Activated naive CD8-positive, alpha-beta T cell treated with anti-CD3 and anti-CD28 coated beads for 36 hours (primary cell): ENCODE data around the gene ATP1A3. TPM values are rescaled to one million over a fixed set of nuclear protein-coding genes. Genes with fewer than 3 reads are reported as not detected.

Source experiments
- DNase-seq: peaks from one replicate; pipeline ENCODE4 v3.0.0; 2021
- H3K27ac Mint-ChIP-seq: one replicate; pipeline ENCODE4 v1.8.0; 2022; ENCODE audit warnings: mild to moderate bottlenecking, moderate library complexity, mixed read lengths
- H3K27me3 Mint-ChIP-seq: one replicate; pipeline ENCODE4 v1.8.0; 2022; ENCODE audit warnings: mild to moderate bottlenecking, mixed read lengths
- H3K36me3 Mint-ChIP-seq: one replicate; pipeline ENCODE4 v1.8.0; 2021; ENCODE audit warnings: mild to moderate bottlenecking, mixed read lengths
- H3K4me1 Mint-ChIP-seq: one replicate; pipeline ENCODE4 v1.8.0; 2021; ENCODE audit warnings: mixed read lengths
- H3K4me3 Mint-ChIP-seq: one replicate; pipeline ENCODE4 v1.8.0; 2022; ENCODE audit warnings: mild to moderate bottlenecking, moderate library complexity, mixed read lengths
- H3K9me3 Mint-ChIP-seq: one replicate; pipeline ENCODE4 v1.8.0; 2022; ENCODE audit warnings: mixed read lengths
- total RNA-seq, 2 experiments: library from RNA; stranded (reverse); gene quantifications; one replicate each; pipeline ENCODE4 v1.2.3, GENCODE V29; 2021

Gene ATP1A3
- total RNA-seq, 2 experiments from 2014 or later = 4.3 to 4.8 TPM

GRCh38 chr19:41934849-41935374, 59.1 kb downstream of the ATP1A3 start:
- DNase-seq = peak; percentile 77
- Mint-ChIP-seq H3K27me3 (no peaks in the 10 kb centered on the region), H3K4me3 (no peak overlapping the region), H3K4me1 (peaks cover 37% of the 10 kb centered on the region), H3K36me3 (peaks cover 2% of the 10 kb centered on the region), H3K27ac (peak overlapping the region; percentile 65), H3K9me3 (no peaks in the 10 kb centered on the region)

GRCh38 chr19:41933693-41934426, 60.2 kb downstream of the ATP1A3 start:
- Mint-ChIP-seq H3K4me1 (peaks cover 43% of the 10 kb centered on the region), H3K36me3 (peaks cover 2% of the 10 kb centered on the region), H3K9me3 (no peaks in the 10 kb centered on the region), H3K27me3 (no peaks in the 10 kb centered on the region), H3K27ac (no peak overlapping the region), H3K4me3 (no peak overlapping the region)
- DNase-seq = no peak

- Mint-ChIP-seq H3K9me3 (no peaks in the 10 kb centered on the region), H3K36me3 (peaks cover 2% of the 10 kb centered on the region), H3K27ac (no peak overlapping the region), H3K4me3 (no peak overlapping the region), H3K4me1 (peaks cover 45% of the 10 kb centered on the region), H3K27me3 (no peaks in the 10 kb centered on the region)
- no peak for DNase-seq
Observed at GRCh38 chr19:41932720-41933332, 61.2 kb downstream of the ATP1A3 start.

- H3K27ac Mint-ChIP-seq = no peak overlapping the region
- no peak for DNase-seq
- H3K27me3 Mint-ChIP-seq = no peaks in the 10 kb centered on the region
- H3K4me1 Mint-ChIP-seq = peaks cover 45% of the 10 kb centered on the region
- no peak overlapping the region for H3K4me3 Mint-ChIP-seq
- no peaks in the 10 kb centered on the region for H3K9me3 Mint-ChIP-seq
- peaks cover 2% of the 10 kb centered on the region for H3K36me3 Mint-ChIP-seq
Observed at GRCh38 chr19:41932259-41932719, 61.7 kb downstream of the ATP1A3 start.

- Mint-ChIP-seq H3K4me3 (no peak overlapping the region), H3K27ac (no peak overlapping the region), H3K36me3 (peaks cover 2% of the 10 kb centered on the region), H3K9me3 (no peaks in the 10 kb centered on the region), H3K27me3 (no peaks in the 10 kb centered on the region), H3K4me1 (peaks cover 39% of the 10 kb centered on the region)
- DNase-seq = no peak
Observed at GRCh38 chr19:41930926-41931592, 63.0 kb downstream of the ATP1A3 start.

GRCh38 chr19:41930322-41930722, 63.7 kb downstream of the ATP1A3 start:
- H3K36me3 Mint-ChIP-seq = peaks cover 2% of the 10 kb centered on the region
- no peaks in the 10 kb centered on the region for H3K9me3 Mint-ChIP-seq
- H3K4me3 Mint-ChIP-seq = no peak overlapping the region
- no peaks in the 10 kb centered on the region for H3K27me3 Mint-ChIP-seq
- DNase-seq = no peak
- peaks cover 36% of the 10 kb centered on the region for H3K4me1 Mint-ChIP-seq
- no peak overlapping the region for H3K27ac Mint-ChIP-seq

GRCh38 chr19:41929536-41930071, 64.4 kb downstream of the ATP1A3 start:
- Mint-ChIP-seq H3K4me1 (peaks cover 30% of the 10 kb centered on the region), H3K4me3 (peak overlapping the region; percentile 68), H3K36me3 (peaks cover 2% of the 10 kb centered on the region), H3K27ac (no peak overlapping the region), H3K9me3 (no peaks in the 10 kb centered on the region), H3K27me3 (no peaks in the 10 kb centered on the region)
- DNase-seq = no peak

- H3K27ac Mint-ChIP-seq = peak overlapping the region; percentile 50
- H3K4me1 Mint-ChIP-seq = peaks cover 25% of the 10 kb centered on the region
- H3K27me3 Mint-ChIP-seq = no peaks in the 10 kb centered on the region
- H3K9me3 Mint-ChIP-seq = no peaks in the 10 kb centered on the region
- H3K4me3 Mint-ChIP-seq = peak overlapping the region; percentile 68
- peaks cover 2% of the 10 kb centered on the region for H3K36me3 Mint-ChIP-seq
- DNase-seq = no peak
Observed at GRCh38 chr19:41928754-41929535, 65.1 kb downstream of the ATP1A3 start.

- DNase-seq = peak; percentile 44
- Mint-ChIP-seq H3K36me3 (peaks cover 3% of the 10 kb centered on the region), H3K9me3 (no peaks in the 10 kb centered on the region), H3K4me1 (peaks cover 22% of the 10 kb centered on the region), H3K4me3 (peak within 1 kb of the TSS; percentile 78), H3K27ac (peak within 1 kb of the TSS; percentile 50), H3K27me3 (no peaks in the 10 kb centered on the region)
Observed at GRCh38 chr19:41928221-41928683, 65.8 kb downstream of the ATP1A3 start, which contains the start of gene ERFL. ERFL (minus strand) TSS chr19:41928449; CDS start chr19:41912919, 15,530 bp downstream.

- H3K4me3 Mint-ChIP-seq = peak overlapping the region; percentile 78
- no peaks in the 10 kb centered on the region for H3K9me3 Mint-ChIP-seq
- H3K4me1 Mint-ChIP-seq = peaks cover 25% of the 10 kb centered on the region
- H3K36me3 Mint-ChIP-seq = peaks cover 3% of the 10 kb centered on the region
- H3K27ac Mint-ChIP-seq = no peak overlapping the region
- no peaks in the 10 kb centered on the region for H3K27me3 Mint-ChIP-seq
- no peak for DNase-seq
Observed at GRCh38 chr19:41927497-41928192, 66.4 kb downstream of the ATP1A3 start.

GRCh38 chr19:41926763-41927496, 67.1 kb downstream of the ATP1A3 start:
- H3K4me1 Mint-ChIP-seq = peaks cover 30% of the 10 kb centered on the region
- peaks cover 3% of the 10 kb centered on the region for H3K36me3 Mint-ChIP-seq
- H3K27ac Mint-ChIP-seq = no peak overlapping the region
- H3K27me3 Mint-ChIP-seq = peaks cover 5% of the 10 kb centered on the region
- no peaks in the 10 kb centered on the region for H3K9me3 Mint-ChIP-seq
- no peak overlapping the region for H3K4me3 Mint-ChIP-seq
- DNase-seq = no peak

GRCh38 chr19:41926028-41926762, 67.8 kb downstream of the ATP1A3 start:
- Mint-ChIP-seq H3K4me3 (no peak overlapping the region), H3K27ac (no peak overlapping the region), H3K9me3 (no peaks in the 10 kb centered on the region), H3K4me1 (peaks cover 31% of the 10 kb centered on the region), H3K36me3 (peaks cover 3% of the 10 kb centered on the region), H3K27me3 (peaks cover 8% of the 10 kb centered on the region)
- DNase-seq = no peak
